ENCODE measurements around the gene ATP9B. TPM values are rescaled to one million over a fixed set of nuclear protein-coding genes. Genes with fewer than 3 reads are reported as not detected.

The ATP9B gene
- total RNA-seq, 1 experiment from 2014 or later = 25.6 TPM

DNA sequence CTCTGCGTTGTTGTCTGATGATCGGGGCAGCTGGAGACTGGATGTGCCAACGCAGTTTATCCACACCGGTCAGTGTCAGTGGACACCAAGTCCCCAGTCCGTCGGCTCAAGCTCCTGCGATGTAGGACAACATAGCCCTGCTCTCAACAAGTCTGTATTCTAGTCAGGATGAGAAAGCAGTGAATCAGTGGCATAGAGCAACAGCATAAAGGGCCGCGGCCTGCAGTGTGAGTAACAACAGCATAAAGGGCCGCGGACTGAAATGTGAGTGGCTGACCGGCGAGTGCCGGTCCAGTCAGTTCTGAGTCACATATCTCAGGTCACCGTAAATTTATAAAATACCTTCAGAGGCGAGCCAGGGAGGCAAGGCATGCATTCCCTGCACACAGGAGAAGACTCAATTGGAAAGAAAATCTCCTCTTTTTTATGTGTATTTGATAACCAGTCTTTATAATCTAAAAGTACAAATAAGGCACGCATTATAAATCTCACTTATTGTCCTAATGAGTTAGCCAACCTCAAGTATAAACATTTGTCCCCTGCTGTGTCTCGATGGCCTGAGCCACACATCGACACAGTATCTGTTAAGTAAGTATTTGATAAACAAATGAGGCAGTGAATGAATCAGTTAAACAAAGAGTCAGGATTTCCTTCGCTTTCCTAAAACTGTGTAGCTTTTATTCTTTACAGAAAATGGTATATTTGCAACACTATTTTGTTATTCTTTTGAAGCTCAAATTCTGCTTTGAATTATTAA lies 292.8 kb downstream of the ATP9B start:
- H3K27me3 Mint-ChIP-seq (ENCODE audit: unreplicated experiment) = no peaks in the 10 kb centered on the region
- H3K36me3 Mint-ChIP-seq (ENCODE audit: insufficient read depth, unreplicated experiment) = no peaks in the 10 kb centered on the region
- H3K4me3 Mint-ChIP-seq (ENCODE audit: low read depth, unreplicated experiment) = no peak overlapping the region
- H3K27ac Mint-ChIP-seq (ENCODE audit: unreplicated experiment) = no peak overlapping the region
- no peaks in the 10 kb centered on the region for H3K4me1 Mint-ChIP-seq (ENCODE audit: low read depth, unreplicated experiment)
- DNase-seq = no peak
- TF ChIP-seq, protein P1, sequence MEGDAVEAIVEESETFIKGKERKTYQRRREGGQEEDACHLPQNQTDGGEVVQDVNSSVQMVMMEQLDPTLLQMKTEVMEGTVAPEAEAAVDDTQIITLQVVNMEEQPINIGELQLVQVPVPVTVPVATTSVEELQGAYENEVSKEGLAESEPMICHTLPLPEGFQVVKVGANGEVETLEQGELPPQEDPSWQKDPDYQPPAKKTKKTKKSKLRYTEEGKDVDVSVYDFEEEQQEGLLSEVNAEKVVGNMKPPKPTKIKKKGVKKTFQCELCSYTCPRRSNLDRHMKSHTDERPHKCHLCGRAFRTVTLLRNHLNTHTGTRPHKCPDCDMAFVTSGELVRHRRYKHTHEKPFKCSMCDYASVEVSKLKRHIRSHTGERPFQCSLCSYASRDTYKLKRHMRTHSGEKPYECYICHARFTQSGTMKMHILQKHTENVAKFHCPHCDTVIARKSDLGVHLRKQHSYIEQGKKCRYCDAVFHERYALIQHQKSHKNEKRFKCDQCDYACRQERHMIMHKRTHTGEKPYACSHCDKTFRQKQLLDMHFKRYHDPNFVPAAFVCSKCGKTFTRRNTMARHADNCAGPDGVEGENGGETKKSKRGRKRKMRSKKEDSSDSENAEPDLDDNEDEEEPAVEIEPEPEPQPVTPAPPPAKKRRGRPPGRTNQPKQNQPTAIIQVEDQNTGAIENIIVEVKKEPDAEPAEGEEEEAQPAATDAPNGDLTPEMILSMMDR (IDR thresholded peaks at IDR 0.05; ENCODE audit: unreplicated experiment) = no peak
- CTCF ChIA-PET = no interaction called here
- peaks cover 3% of the 10 kb centered on the region for H3K9me3 Mint-ChIP-seq (ENCODE audit: low read depth, unreplicated experiment)
- intact Hi-C loops (cut with micrococcal nuclease; ENCODE audit: unreplicated experiment) = no loop called here
- BruUV-seq (replicated peaks) = no TSS peak

- CTCF ChIA-PET = no interaction called here
- Mint-ChIP-seq H3K4me1 (ENCODE audit: low read depth, unreplicated experiment) (no peaks in the 10 kb centered on the region), H3K36me3 (ENCODE audit: insufficient read depth, unreplicated experiment) (no peaks in the 10 kb centered on the region), H3K4me3 (ENCODE audit: low read depth, unreplicated experiment) (no peak overlapping the region), H3K9me3 (ENCODE audit: low read depth, unreplicated experiment) (peaks cover 3% of the 10 kb centered on the region), H3K27me3 (ENCODE audit: unreplicated experiment) (no peaks in the 10 kb centered on the region), H3K27ac (ENCODE audit: unreplicated experiment) (no peak overlapping the region)
- BruUV-seq (replicated peaks) = no TSS peak
- no peak for DNase-seq
- intact Hi-C loops (cut with micrococcal nuclease; ENCODE audit: unreplicated experiment) = no loop called here
- TF ChIP-seq, protein P1 (IDR thresholded peaks at IDR 0.05; ENCODE audit: unreplicated experiment) = no peak
Measured at GRCh38 chr18:79365701-79366100, 296.5 kb downstream of the ATP9B start.

DNA sequence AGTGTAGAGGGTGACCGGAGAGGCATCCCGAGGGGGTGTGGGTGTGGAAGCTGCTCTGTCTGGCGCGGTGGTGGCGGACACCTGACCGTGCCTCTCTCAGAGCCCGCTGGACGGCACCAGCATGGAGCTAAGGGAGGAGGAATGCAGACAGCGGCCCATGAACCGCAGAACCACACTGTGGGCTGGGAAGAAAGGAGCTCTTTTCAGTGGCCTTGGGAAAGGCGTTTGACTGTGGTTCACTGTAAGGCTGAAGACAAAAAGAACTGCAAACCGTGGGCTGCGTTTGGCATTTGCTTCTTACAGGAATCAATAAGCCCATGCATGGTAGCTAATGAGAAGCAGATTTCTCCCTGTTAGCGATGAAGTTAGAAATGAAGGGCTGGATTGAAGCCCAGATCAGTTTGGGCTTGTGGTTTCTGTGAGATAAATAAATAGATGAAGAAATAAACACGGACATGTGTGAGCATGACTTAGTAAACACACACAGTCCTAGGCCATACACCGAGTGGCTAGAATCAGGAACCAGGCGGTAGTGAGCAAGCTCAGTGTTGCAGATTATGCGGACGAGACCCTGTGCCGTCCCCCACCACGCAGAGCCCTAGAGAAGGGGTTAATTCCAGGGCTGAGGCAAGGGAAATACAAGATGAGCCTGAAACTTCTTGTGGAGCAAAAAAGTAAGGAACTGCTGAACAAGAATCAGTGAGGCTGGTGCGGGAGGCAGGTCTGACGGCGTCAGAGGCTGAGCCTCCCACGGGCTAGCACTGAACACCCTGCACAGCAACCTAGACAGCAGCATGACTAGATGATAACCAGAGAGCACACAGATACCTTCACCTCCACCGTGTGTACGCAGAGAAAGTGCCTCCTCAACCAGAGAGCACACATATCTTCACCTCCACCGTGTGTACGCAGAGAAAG lies 297.2 kb downstream of the ATP9B start:
- no peak for DNase-seq
- CTCF ChIA-PET = no interaction called here
- BruUV-seq (replicated peaks) = no TSS peak
- H3K4me1 Mint-ChIP-seq (ENCODE audit: low read depth, unreplicated experiment) = no peaks in the 10 kb centered on the region
- H3K27me3 Mint-ChIP-seq (ENCODE audit: unreplicated experiment) = no peaks in the 10 kb centered on the region
- intact Hi-C loops (cut with micrococcal nuclease; ENCODE audit: unreplicated experiment) = no loop called here
- H3K9me3 Mint-ChIP-seq (ENCODE audit: low read depth, unreplicated experiment) = peaks cover 3% of the 10 kb centered on the region
- no peak overlapping the region for H3K27ac Mint-ChIP-seq (ENCODE audit: unreplicated experiment)
- TF ChIP-seq, protein P1 (IDR thresholded peaks at IDR 0.05; ENCODE audit: unreplicated experiment) = no peak
- H3K4me3 Mint-ChIP-seq (ENCODE audit: low read depth, unreplicated experiment) = no peak overlapping the region
- no peaks in the 10 kb centered on the region for H3K36me3 Mint-ChIP-seq (ENCODE audit: insufficient read depth, unreplicated experiment)

GRCh38 chr18:79367480-79367879 lies 298.3 kb downstream of the ATP9B start:
- CTCF ChIA-PET = no interaction called here
- H3K4me3 Mint-ChIP-seq (ENCODE audit: low read depth, unreplicated experiment) = no peak overlapping the region
- DNase-seq = no peak
- TF ChIP-seq, protein P1 (IDR thresholded peaks at IDR 0.05; ENCODE audit: unreplicated experiment) = no peak
- H3K9me3 Mint-ChIP-seq (ENCODE audit: low read depth, unreplicated experiment) = peaks cover 3% of the 10 kb centered on the region
- no peaks in the 10 kb centered on the region for H3K4me1 Mint-ChIP-seq (ENCODE audit: low read depth, unreplicated experiment)
- intact Hi-C loops (cut with micrococcal nuclease; ENCODE audit: unreplicated experiment) = no loop called here
- H3K36me3 Mint-ChIP-seq (ENCODE audit: insufficient read depth, unreplicated experiment) = no peaks in the 10 kb centered on the region
- H3K27me3 Mint-ChIP-seq (ENCODE audit: unreplicated experiment) = no peaks in the 10 kb centered on the region
- H3K27ac Mint-ChIP-seq (ENCODE audit: unreplicated experiment) = no peak overlapping the region
- BruUV-seq (replicated peaks) = no TSS peak
